Measurements from ENCODE around the gene TBC1D21. TPM values are rescaled to one million over a fixed set of nuclear protein-coding genes. Genes with fewer than 3 reads are reported as not detected.

TBC1D21 gene
- total RNA-seq, 1 donor from 2014 or later = not detected

GRCh38 chr15:73856458-73857192, 16.7 kb upstream of the TBC1D21 start:
- no peak for DNase-seq (ENCODE audit: missing footprints)
- ATAC-seq = peak; percentile 60
- intact Hi-C loops (cut with DNase I) = no loop called here

DNA sequence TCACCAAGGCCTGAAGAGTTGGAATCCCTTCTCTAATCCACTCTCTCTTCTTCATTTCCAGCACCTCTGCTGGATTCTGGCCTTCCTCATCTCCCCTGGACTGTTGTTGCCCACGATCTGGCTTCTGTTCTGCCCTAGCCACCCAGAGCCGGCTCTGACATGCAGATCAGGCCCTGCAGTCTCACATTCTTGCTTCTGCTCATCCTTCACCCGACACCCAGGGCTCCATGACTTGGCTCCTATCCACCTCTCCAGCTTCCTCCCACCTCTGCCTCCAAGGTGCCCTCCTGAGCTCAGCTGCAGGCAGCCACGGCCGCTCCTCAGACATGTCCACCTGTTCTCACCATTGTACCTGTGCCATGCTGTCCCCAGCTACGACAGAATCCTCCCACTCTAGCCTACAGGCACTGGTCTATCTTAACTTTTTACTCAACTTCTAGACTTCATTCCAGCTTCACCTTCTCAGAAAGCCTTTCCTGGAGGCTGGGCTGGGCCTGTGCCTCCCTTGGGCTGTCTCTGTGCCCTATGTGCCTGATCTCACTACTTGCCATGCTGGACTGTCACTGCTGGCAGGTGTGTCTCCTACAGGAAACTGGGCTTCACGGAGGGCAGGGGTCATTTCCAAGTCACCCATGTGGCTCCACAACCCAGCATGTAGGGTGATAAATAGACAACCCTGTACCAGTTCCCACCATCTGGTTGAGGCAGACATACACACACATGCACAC, 16.0 kb upstream of the TBC1D21 start:
- ATAC-seq (no peak), DNase-seq (ENCODE audit: missing footprints) (no peak)
- intact Hi-C loops (cut with DNase I) = no loop called here

- intact Hi-C loops (cut with DNase I) = no loop called here
- ATAC-seq (no peak), DNase-seq (ENCODE audit: missing footprints) (no peak)
These were observed 15.3 kb upstream of the TBC1D21 start for GRCh38 chr15:73858062-73858461.

GRCh38 chr15:73862276-73862675, 11.1 kb upstream of the TBC1D21 start:
- DNase-seq (ENCODE audit: missing footprints) (no peak), ATAC-seq (no peak)
- intact Hi-C loops (cut with DNase I) = no loop called here

- ATAC-seq (no peak), DNase-seq (ENCODE audit: missing footprints) (no peak)
- intact Hi-C loops (cut with DNase I) = no loop called here
These were observed 8.0 kb upstream of the TBC1D21 start for GRCh38 chr15:73865379-73865778.

DNA sequence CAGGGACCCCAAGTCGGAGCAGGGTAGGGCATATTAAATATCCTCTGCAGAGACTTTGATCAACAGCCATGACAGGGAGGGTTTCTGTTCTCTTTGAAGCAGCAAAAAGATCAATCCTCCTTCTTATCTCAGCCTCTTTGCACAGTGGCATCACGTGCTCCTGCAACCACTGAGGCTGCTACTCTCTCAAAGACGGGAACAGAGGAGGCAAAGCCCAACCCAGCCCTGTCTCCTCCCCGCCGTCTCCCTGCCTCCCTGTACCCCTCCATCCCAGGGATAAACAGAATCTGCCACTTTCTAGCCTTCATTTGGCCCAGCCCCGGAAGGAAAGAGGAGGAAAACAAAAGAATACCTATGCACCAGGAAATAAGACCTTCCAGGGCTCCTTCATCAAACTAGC, 7.5 kb upstream of the TBC1D21 start:
- ATAC-seq (no peak), DNase-seq (ENCODE audit: missing footprints) (no peak)
- intact Hi-C loops (cut with DNase I) = no loop called here

DNA sequence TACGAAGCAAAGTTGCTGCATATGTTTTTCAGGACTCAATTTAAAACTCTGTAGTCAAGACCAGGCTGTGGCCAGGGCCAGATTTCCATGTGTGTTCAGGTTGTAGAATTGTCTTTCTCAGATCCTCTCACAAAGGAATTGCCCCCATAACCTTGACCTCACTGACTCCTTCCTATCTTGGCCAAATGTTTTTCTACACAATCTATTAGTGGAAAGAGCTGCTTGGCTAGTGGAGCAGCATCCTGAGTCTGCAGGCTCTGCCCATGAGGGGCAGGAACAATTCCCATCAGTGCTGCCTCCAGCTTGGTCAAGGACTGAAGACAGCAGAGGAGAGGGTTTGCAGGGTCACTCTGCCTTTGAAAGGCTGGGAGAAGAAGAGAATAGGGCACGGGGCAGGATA, 6.9 kb upstream of the TBC1D21 start:
- DNase-seq (ENCODE audit: missing footprints) = no peak
- intact Hi-C loops (cut with DNase I) = no loop called here
- ATAC-seq = no peak

- ATAC-seq = no peak
- intact Hi-C loops (cut with DNase I) = no loop called here
- no peak for DNase-seq (ENCODE audit: missing footprints)
These were observed 6.4 kb upstream of the TBC1D21 start for GRCh38 chr15:73866881-73867410.

DNA sequence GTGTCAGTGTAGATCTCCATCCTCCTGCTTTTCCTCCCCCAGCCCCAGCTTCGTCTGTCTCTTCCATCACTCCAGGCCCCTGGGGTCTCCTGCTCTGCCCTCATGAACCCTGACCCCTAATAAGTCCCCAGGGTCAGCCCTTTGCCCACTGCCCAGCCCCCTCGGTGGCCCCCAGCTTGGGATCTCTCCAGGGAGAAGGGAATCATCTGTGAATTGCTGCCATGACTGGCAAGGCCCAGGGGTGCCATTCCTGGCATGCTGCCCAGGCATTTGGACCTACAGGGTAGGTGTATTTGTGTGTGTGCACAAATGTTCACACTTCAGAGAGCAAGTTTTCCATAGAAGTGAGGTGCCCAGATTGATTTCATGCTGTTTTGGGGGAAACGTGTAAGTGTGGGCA, 5.9 kb upstream of the TBC1D21 start:
- ATAC-seq = no peak
- intact Hi-C loops (cut with DNase I) = no loop called here
- no peak for DNase-seq (ENCODE audit: missing footprints)

DNA sequence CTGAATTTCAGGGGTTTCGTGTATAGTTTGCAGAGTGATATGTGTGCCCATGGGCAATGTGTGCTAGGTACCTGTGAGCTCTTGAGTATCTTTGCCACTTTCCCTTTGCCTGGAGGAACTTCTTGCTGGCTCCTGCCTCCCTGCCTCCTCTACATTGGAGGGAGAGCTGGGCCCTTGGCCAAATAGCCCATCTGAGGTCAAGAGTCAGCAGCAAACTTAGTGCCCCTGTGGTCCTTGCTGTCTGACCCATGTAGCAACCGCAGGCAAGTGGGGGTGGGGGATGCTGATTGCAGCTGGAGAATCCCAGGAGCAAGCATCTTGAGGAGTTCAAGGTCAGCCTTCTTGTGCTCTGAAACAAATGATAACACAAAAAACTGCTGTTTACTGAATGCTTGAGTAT, 5.4 kb upstream of the TBC1D21 start:
- no peak for DNase-seq (ENCODE audit: missing footprints)

DNA sequence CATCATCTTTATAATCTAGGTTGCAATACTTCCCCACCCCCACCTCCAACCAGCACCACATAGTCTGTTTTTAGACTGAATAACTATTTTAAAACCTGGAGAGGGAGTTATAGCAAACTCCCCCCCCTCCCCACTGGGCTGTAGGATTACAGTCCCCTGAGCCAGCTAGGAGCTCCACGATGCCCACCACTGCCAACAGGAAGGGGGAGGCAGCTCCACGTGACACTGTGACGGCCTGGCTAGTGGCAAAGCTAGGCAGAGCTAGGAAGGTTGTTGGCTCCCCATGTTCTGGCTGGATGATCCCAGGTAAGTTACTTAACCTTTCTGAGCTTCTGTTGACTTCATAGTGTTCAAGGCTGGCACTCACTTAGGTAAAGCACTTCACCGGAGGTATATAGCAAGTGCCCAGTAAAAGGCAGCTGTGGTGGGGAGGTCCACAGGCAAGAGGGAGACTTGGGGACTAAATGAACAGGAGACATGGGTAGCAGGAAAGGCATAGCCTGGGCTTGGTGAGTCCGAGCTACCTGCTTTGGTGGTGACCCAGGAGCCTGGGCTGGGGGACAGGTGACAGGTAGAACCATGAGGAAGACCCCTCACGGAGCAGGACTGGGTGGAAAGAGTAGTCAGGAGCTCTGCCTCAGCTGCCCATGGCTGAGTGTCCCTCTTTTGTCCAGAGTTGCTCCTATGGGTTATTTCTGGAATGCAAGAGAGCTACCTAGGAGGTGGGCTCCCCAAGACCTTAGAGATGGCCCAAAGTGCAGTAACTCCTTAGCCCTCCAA, 4.0 kb upstream of the TBC1D21 start:
- ATAC-seq (no peak), DNase-seq (ENCODE audit: missing footprints) (no peak)
- intact Hi-C loops (cut with DNase I) = no loop called here

More for the DNA sequence above, 5.4 kb upstream of the TBC1D21 start:
- no peak for ATAC-seq
- intact Hi-C loops (cut with DNase I) = no loop called here

DNA sequence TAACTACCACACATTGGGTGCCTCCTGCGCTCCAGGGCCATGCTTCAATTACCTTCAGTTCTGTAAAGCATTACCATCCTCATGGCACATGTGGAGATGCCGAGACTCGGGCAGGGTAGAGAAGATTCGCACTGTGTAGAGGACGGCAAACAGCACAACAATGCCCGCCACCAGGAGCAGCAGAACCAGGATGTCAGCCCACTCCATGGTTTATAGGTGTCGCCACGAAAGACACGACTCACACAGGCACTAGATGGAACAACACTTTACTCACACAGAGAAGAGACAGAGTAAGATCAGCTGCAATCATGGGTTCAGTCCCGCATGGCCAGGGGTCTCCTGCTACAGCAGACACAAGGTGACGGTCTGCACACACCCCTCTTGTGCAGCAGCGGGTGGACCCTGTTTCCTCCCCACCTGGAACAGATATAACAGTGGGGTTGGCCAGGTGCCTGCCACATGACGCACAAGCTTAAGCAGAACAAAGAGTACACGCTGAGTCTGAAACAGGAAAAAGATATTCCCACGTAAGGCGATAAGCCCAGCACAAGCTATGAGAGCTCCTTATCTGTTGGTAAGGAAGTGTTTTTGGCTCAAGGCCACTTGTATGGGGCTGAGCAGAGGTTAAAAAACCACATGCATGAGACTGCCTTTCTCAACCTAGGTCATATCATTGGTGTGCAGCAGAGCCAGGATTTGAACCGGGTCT, 2.5 kb upstream of the TBC1D21 start:
- ATAC-seq (peak; percentile 82), DNase-seq (ENCODE audit: missing footprints) (peak; percentile 89)
- intact Hi-C loops (cut with DNase I) = loop anchor here (2.0 to 5.0 kb wide), 2 partner anchors 74 to 154 kb away; no protein-coding TSS in a partner anchor

GRCh38 chr15:73872346-73872745, 1.0 kb upstream of the TBC1D21 start:
- intact Hi-C loops (cut with DNase I) = loop anchor here (5.0 kb wide), 1 partner anchor 75 kb away; no protein-coding TSS in a partner anchor
- ATAC-seq (no peak), DNase-seq (ENCODE audit: missing footprints) (no peak)

DNA sequence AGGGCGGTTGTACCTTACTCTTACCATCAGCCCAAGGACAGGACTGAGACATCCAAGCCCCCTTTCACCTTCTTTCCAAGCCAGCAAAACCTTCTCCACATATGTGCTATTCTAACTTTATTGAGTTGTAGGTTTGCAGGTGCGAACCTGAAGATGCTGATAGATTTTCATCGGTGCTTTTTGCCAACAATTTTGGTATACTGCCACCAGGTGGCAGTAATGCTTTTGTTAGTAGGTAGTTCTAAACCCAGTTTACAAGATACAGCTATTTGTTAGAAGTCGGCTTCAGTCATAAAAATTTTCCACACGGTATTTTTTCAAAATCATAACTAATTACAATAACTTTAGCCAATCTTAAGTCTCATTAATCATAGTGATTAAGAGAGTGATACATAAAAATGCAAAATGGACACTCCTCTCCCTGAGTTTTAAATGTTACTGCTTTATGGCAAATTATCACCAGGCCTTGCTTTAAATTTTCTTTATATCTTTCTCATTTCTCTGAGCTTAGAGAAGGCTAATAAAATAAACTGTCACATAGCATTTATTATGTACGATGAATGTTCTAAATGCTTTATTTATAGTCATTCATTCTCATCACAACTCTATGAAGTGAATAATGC, 636 bp downstream of the TBC1D21 start:
- ATAC-seq = no peak
- intact Hi-C loops (cut with DNase I) = loop anchor here (2.0 to 5.0 kb wide), 3 partner anchors 33 to 91 kb away; no protein-coding TSS in a partner anchor
- DNase-seq (ENCODE audit: missing footprints) = no peak

DNA sequence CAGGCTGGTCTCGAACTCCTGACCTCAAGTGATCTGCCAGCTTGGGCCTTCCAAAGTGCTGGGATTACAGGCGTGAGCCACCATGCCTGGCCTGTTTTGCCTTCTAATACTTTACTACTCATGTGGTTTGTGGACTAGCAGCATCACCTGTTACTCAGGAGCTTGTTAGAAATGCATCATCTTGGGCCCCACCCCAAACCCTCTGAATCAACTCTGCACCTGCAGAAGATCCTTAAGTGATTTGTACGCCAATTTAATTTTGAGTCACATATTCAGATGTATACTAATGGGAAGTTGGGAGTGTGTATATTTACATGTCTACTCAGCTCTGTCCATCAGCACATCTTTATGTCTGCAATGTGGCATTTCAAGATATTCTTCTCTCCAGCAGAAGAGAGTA, 6.1 kb downstream of the TBC1D21 start:
- ATAC-seq = no peak
- DNase-seq (ENCODE audit: missing footprints) = no peak
- intact Hi-C loops (cut with DNase I) = no loop called here

DNA sequence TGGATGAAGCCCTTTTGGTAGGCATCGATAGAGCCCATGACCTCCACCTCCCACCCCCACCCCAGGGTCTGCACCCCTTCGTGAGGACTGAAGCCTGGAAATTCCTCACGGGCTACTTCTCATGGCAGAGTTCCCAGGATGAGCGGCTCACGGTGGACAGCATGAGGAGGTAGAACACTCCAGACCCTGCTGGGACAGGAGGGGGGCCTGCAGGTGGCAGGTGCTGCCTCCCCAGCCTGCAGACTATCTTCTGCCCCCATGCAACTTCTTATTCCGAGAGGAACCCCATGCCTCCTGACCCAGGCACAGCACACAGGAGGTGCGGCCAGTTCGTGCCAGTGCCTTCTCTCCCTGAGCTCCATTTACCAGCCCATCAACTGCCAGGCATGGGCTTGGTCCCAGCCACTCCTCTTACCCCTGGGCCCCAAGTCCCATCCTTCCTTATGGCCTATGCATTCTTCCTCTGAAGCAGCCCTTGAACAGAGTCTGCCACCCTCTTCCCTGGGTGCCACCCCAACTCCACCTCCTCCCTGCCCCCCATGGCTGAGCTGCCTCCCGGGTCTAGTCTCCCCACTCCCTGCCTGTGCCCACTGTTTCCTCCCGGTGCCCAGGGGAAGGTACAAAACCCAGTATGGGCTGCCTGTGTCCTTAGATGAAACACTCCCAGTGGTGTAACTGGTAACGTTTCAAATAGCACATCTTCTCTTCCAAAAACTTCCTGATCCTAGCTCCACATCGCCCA, 8.4 kb downstream of the TBC1D21 start:
- intact Hi-C loops (cut with DNase I) = no loop called here
- DNase-seq (ENCODE audit: missing footprints) (no peak), ATAC-seq (no peak)

- intact Hi-C loops (cut with DNase I) = no loop called here
- no peak for DNase-seq (ENCODE audit: missing footprints)
- no peak for ATAC-seq
These were observed 9.5 kb downstream of the TBC1D21 start for GRCh38 chr15:73882761-73883419.
